Keratinocyte (primary cell): Measurements from ENCODE around the gene TP63. TPM values are rescaled to one million over a fixed set of nuclear protein-coding genes. Genes with fewer than 3 reads are reported as not detected.

Source experiments
- DNase-seq: peaks from one replicate; pipeline ENCODE4 v3.0.0-alpha.2; 2011; ENCODE audit warnings: low read depth, missing footprints, low spot score
- FAIRE-seq: peaks from 2 replicates; lab custom pipeline; 2011; peaks lifted over from hg19 to GRCh38; lab: Jason Lieb, UNC
- H2AFZ ChIP-seq: 2 replicates; pipeline ENCODE4 v1.6.0; 2012; ENCODE audit warnings: low read length, control low read depth, inconsistent platforms; ENCODE audit not compliant: control insufficient read depth
- H3K27ac ChIP-seq: 2 replicates; pipeline ENCODE4 v1.5.1; 2011; ENCODE audit warnings: low read length; ENCODE audit not compliant: control insufficient read depth, insufficient read depth
- H3K27me3 ChIP-seq: 3 replicates; pipeline ENCODE4 v1.6.0; 2011; ENCODE audit warnings: low read length; ENCODE audit not compliant: control insufficient read depth, insufficient read depth; ENCODE audit errors: extremely low read depth
- H3K36me3 ChIP-seq, 2 experiments: 2 replicates in 1 of 2; 3 replicates in 1 of 2; pipeline ENCODE4 v1.5.1; 2011; ENCODE audit warnings: low read length in 2 of 2, mild to moderate bottlenecking in 1 of 2; ENCODE audit not compliant: control insufficient read depth in 2 of 2, insufficient read depth in 2 of 2; ENCODE audit errors: extremely low read depth in 1 of 2
- H3K4me1 ChIP-seq: 3 replicates; pipeline ENCODE4 v1.5.1; 2011; ENCODE audit warnings: low read length; ENCODE audit not compliant: control insufficient read depth, insufficient read depth; ENCODE audit errors: extremely low read depth
- H3K4me2 ChIP-seq: 3 replicates; pipeline ENCODE4 v1.6.0; 2011; ENCODE audit warnings: low read depth, low read length; ENCODE audit not compliant: control insufficient read depth, insufficient read depth; ENCODE audit errors: extremely low read depth
- H3K4me3 ChIP-seq, 3 experiments: fragments of 200-600 bp in 1 of 3; sonication (generic) in 1 of 3; 2 replicates in 2 of 3; 3 replicates in 1 of 3; pipeline ENCODE4 v1.5.1; 2011 to 2016; ENCODE audit warnings: low read length in 3 of 3, mild to moderate bottlenecking in 3 of 3, control low read depth in 2 of 3, inconsistent platforms in 1 of 3, low read depth in 1 of 3, mixed read lengths in 1 of 3, mixed run types in 1 of 3, moderate library complexity in 1 of 3; ENCODE audit not compliant: control insufficient read depth in 2 of 3, insufficient read depth in 2 of 3; ENCODE audit errors: extremely low read depth in 1 of 3
- H3K79me2 ChIP-seq: 2 replicates; pipeline ENCODE4 v1.6.0; 2012; ENCODE audit warnings: low read length; ENCODE audit not compliant: control insufficient read depth, insufficient read depth
- H3K9ac ChIP-seq: 3 replicates; pipeline ENCODE4 v1.6.0; 2011; ENCODE audit warnings: low read length; ENCODE audit not compliant: control insufficient read depth, insufficient read depth; ENCODE audit errors: extremely low read depth
- H3K9me1 ChIP-seq: 3 replicates; pipeline ENCODE4 v1.6.0; 2011; ENCODE audit warnings: low read length; ENCODE audit not compliant: control insufficient read depth, insufficient read depth; ENCODE audit errors: extremely low read depth
- H3K9me3 ChIP-seq: 2 replicates; pipeline ENCODE4 v1.5.1; 2012; ENCODE audit warnings: low read depth, low read length; ENCODE audit not compliant: control insufficient read depth
- H4K20me1 ChIP-seq: 3 replicates; pipeline ENCODE4 v1.6.0; 2011; ENCODE audit warnings: low read length; ENCODE audit not compliant: control insufficient read depth, insufficient read depth; ENCODE audit errors: extremely low read depth
- CTCF ChIP-seq, 3 experiments: IDR thresholded peaks in 1 of 3; conservative IDR thresholded peaks in 1 of 3; optimal IDR thresholded peaks in 1 of 3; 2 replicates in 2 of 3; 3 replicates in 1 of 3; pipeline versions ENCODE3 to v1.5.1; 2011; ENCODE audit warnings: low read length in 3 of 3, mild to moderate bottlenecking in 3 of 3, moderate library complexity in 2 of 3, control low read depth in 1 of 3, inconsistent platforms in 1 of 3; ENCODE audit not compliant: insufficient read depth in 2 of 3; ENCODE audit errors: extremely low read depth in 1 of 3
- EZH2 ChIP-seq: IDR thresholded peaks from one replicate; pipeline ENCODE4 v1.6.1; 2012; ENCODE audit warnings: inconsistent platforms, mild to moderate bottlenecking, low read length, moderate library complexity
- dilution Hi-C: fragments of 300-500 bp; cut with MboI; formaldehyde crosslinking; loops from one replicate; pipeline ENCODE4 v1.7.0; 2020; ENCODE audit warnings: low sequenced_read_pairs; ENCODE audit not compliant: extremely low pct_ligation_motif_present
- polyA plus RNA-seq, 5 experiments: library from polyadenylated mRNA; depleted of rRNA in 3 of 5; stranded (reverse) in 3 of 5; stranded (forward) in 1 of 5; unstranded in 1 of 5; fragments of >200 nt; gene quantifications; 1 replicate in 1 of 5; 2 replicates in 3 of 5; 3 replicates in 1 of 5; pipeline versions ENCODE4 v1.2.1 to v1.2.3, GENCODE V29; 2011 to 2012; ENCODE audit warnings: missing spikeins in 2 of 5, low read depth in 1 of 5, low replicate concordance in 1 of 5

TP63 gene
- polyA plus RNA-seq, 1 donor (not counting 4 experiments of a cell fraction or from before 2014, with no cell fraction given), result 214 TPM

GRCh38 chr3:189833996-189834395 lies 202.8 kb downstream of the TP63 start:
- H3K27ac ChIP-seq, result peak overlapping the region; percentile 89
- dilution Hi-C loops, result no loop called here
- peak overlapping the region in 2 of 3 experiments; percentile 42 to 44 for H3K4me3 ChIP-seq
- no peaks in the 10 kb centered on the region for H3K9me3 ChIP-seq
- peak overlapping the region; percentile 75 for H3K4me2 ChIP-seq
- peak; percentile 96 for FAIRE-seq
- no peak overlapping the region for H2AFZ ChIP-seq
- DNase-seq, result peak; percentile 98
- peaks cover 87% of the 10 kb centered on the region for H3K4me1 ChIP-seq
- no peaks in the 10 kb centered on the region for H3K9me1 ChIP-seq
- H3K27me3 ChIP-seq, result no peaks in the 10 kb centered on the region
- H3K79me2 ChIP-seq, result peaks cover 59% of the 10 kb centered on the region
- H3K36me3 ChIP-seq, result peaks cover 3 to 42% of the 10 kb centered on the region in 2 experiments
- peak overlapping the region; percentile 79 for H3K9ac ChIP-seq
- TF ChIP-seq EZH2 (no peak), CTCF (optimal IDR thresholded peaks at IDR 0.05 in 1 of 3, IDR thresholded peaks at IDR 0.05 in 1 of 3, conservative IDR thresholded peaks at IDR 0.05 in 1 of 3; ENCODE audit: extremely low read depth in 1 of 3, insufficient read depth in 2 of 3, low read length in 3 of 3) (no peak)
- no peaks in the 10 kb centered on the region for H4K20me1 ChIP-seq

- Histone ChIP-seq H3K4me3 (peak overlapping the region in 2 of 3 experiments; percentile 36 to 44), H3K79me2 (peaks cover 55% of the 10 kb centered on the region), H3K4me2 (peak overlapping the region; percentile 75), H4K20me1 (no peaks in the 10 kb centered on the region), H2AFZ (no peak overlapping the region), H3K9me3 (no peaks in the 10 kb centered on the region), H3K27me3 (no peaks in the 10 kb centered on the region), H3K9ac (peak overlapping the region; percentile 79), H3K27ac (peak overlapping the region; percentile 89), H3K36me3 (peaks cover 3 to 43% of the 10 kb centered on the region in 2 experiments), H3K4me1 (peaks cover 87% of the 10 kb centered on the region), H3K9me1 (no peaks in the 10 kb centered on the region)
- peak; percentile 80 for FAIRE-seq
- DNase-seq, result no peak
- TF ChIP-seq CTCF (optimal IDR thresholded peaks at IDR 0.05 in 1 of 3, IDR thresholded peaks at IDR 0.05 in 1 of 3, conservative IDR thresholded peaks at IDR 0.05 in 1 of 3; ENCODE audit: extremely low read depth in 1 of 3, insufficient read depth in 2 of 3, low read length in 3 of 3) (no peak), EZH2 (no peak)
- dilution Hi-C loops, result no loop called here
These were observed 203.3 kb downstream of the TP63 start for GRCh38 chr3:189834462-189834861.
